ENCODE results near the gene C1orf52. TPM values are rescaled to one million over a fixed set of nuclear protein-coding genes. Genes with fewer than 3 reads are reported as not detected.
A peak's percentile ranks its signal among the peaks of the same experiment; 100 is the strongest.

Gene C1orf52
- 33.2 and 55.8 TPM in 2 replicates for total RNA-seq (ENCODE audit: low replicate concordance)

GRCh38 chr1:85259118-85259911, at the start of gene C1orf52:
Gene C1orf52 (minus strand): TSS chr1:85259662. CDS start chr1:85259633, 29 bp downstream.
- Mint-ChIP-seq H3K36me3 (peaks cover 23% of the 10 kb centered on the region), H3K9me3 (peaks cover 2% of the 10 kb centered on the region), H3K4me3 (peak within 1 kb of the TSS; percentile 95), H3K27me3 (ENCODE audit: insufficient read depth, low read depth) (peaks cover 4% of the 10 kb centered on the region), H3K27ac (peak within 1 kb of the TSS; percentile 72), H3K4me1 (peaks cover 21% of the 10 kb centered on the region)
- Histone ChIP-seq H3K36me3 (peaks cover 11% of the 10 kb centered on the region), H3F3A (ENCODE audit: low read depth) (peaks cover 17% of the 10 kb centered on the region), H3K27me3 (no peaks in the 10 kb centered on the region), H3K4me3 (peak within 1 kb of the TSS; percentile 92), H3K4me2 (peak within 1 kb of the TSS; percentile 95), H3K4me1 (peaks cover 15% of the 10 kb centered on the region), H3K9ac (peak within 1 kb of the TSS; percentile 80), H4K20me1 (ENCODE audit: low read depth) (peaks cover 30% of the 10 kb centered on the region), H2AFZ (replicated peaks) (peak within 1 kb of the TSS; percentile 80), H3K9me3 (ENCODE audit: low read depth) (no peaks in the 10 kb centered on the region), H3K27ac (peak within 1 kb of the TSS; percentile 80), H3K79me2 (ENCODE audit: low read depth) (peaks cover 45% of the 10 kb centered on the region)
- TF ChIP-seq EZH2phosphoT487 (IDR thresholded peaks at IDR 0.05), result no peak
- peak; percentile 97 for TF ChIP-seq CTCF (IDR thresholded peaks at IDR 0.05)
- no peak for TF ChIP-seq EZH2 (IDR thresholded peaks at IDR 0.05)
- DNase-seq (ENCODE audit: low spot score), result peak; percentile 98

- Histone ChIP-seq H3K36me3 (no peaks in the 10 kb centered on the region), H3F3A (ENCODE audit: low read depth) (peaks cover 3% of the 10 kb centered on the region), H2AFZ (replicated peaks) (peak overlapping the region; percentile 51), H3K9ac (no peak overlapping the region), H3K4me2 (peak overlapping the region; percentile 60), H3K27me3 (no peaks in the 10 kb centered on the region), H3K4me1 (peaks cover 9% of the 10 kb centered on the region), H4K20me1 (ENCODE audit: low read depth) (no peaks in the 10 kb centered on the region), H3K4me3 (no peak overlapping the region), H3K79me2 (ENCODE audit: low read depth) (no peaks in the 10 kb centered on the region), H3K9me3 (ENCODE audit: low read depth) (no peaks in the 10 kb centered on the region), H3K27ac (no peak overlapping the region)
- Mint-ChIP-seq H3K4me3 (no peak overlapping the region), H3K4me1 (peaks cover 3% of the 10 kb centered on the region), H3K27ac (no peak overlapping the region), H3K36me3 (no peaks in the 10 kb centered on the region), H3K27me3 (ENCODE audit: insufficient read depth, low read depth) (peaks cover 2% of the 10 kb centered on the region), H3K9me3 (no peaks in the 10 kb centered on the region)
- DNase-seq (ENCODE audit: low spot score), result peak; percentile 25
- no peak for TF ChIP-seq EZH2phosphoT487 (IDR thresholded peaks at IDR 0.05)
- peak; percentile 19 for TF ChIP-seq EZH2 (IDR thresholded peaks at IDR 0.05)
These were observed 49.4 kb upstream of the C1orf52 start for GRCh38 chr1:85308833-85309350.

DNA sequence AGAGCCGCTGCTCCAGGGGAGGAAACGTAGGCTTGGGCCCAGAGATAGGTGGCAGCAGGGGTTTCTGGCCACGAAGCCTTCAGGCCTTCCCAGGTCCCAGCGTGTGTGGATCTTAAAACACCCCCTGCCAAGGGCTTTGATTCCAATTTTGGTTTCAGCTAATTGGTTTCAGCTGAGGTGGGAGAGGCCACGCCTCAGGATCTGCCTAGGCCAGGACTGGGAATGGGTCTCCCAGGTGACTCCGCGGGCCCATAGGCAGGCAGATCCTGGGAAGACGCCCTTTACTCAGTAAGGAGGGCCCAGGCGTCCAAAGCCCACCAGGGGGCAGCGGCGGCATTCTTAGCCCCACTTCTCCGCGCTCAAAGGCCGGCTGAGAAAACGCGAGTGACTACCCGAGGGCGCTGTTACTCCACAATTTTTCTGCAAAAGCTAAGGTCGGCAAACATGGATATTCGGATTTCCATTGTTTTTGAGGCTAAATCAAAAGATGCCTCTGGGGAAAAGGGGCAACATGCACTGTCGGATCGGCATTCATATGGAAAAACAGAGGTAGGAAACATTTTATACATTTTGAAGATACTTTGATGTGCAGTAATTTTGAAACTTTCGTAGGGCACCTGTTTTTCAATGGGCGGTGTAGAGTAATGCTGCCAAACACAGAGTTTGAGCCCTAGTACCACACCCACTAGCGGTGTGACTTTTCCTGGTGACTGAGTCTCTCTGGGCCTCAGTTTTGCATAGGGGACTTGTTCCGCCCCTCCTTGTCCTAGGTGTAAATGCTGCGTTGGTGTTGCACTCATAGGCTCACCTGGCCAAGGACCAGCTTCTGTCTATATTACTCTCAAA, 48.7 kb upstream of the C1orf52 start:
- H3K4me3 ChIP-seq, result no peak overlapping the region
- TF ChIP-seq EZH2 (IDR thresholded peaks at IDR 0.05), result peak; percentile 22
- no peak for TF ChIP-seq EZH2phosphoT487 (IDR thresholded peaks at IDR 0.05)
- TF ChIP-seq CTCF (IDR thresholded peaks at IDR 0.05), result peak; percentile 96
- H3K4me1 Mint-ChIP-seq, result peaks cover 3% of the 10 kb centered on the region
- H3K9ac ChIP-seq, result no peak overlapping the region
- no peaks in the 10 kb centered on the region for H3K9me3 ChIP-seq (ENCODE audit: low read depth)
- peak; percentile 94 for DNase-seq (ENCODE audit: low spot score)
- no peaks in the 10 kb centered on the region for H3K36me3 ChIP-seq
- no peaks in the 10 kb centered on the region for H3K27me3 ChIP-seq
- peaks cover 9% of the 10 kb centered on the region for H3K4me1 ChIP-seq
- no peaks in the 10 kb centered on the region for H3K79me2 ChIP-seq (ENCODE audit: low read depth)
- peaks cover 3% of the 10 kb centered on the region for H3F3A ChIP-seq (ENCODE audit: low read depth)
- H3K4me2 ChIP-seq, result peak overlapping the region; percentile 60
- H3K9me3 Mint-ChIP-seq, result no peaks in the 10 kb centered on the region
- peaks cover 2% of the 10 kb centered on the region for H3K27me3 Mint-ChIP-seq (ENCODE audit: insufficient read depth, low read depth)
- peak overlapping the region; percentile 72 for H2AFZ ChIP-seq (replicated peaks)
- no peak overlapping the region for H3K27ac ChIP-seq
- no peaks in the 10 kb centered on the region for H3K36me3 Mint-ChIP-seq
- no peak overlapping the region for H3K4me3 Mint-ChIP-seq
- H3K27ac Mint-ChIP-seq, result no peak overlapping the region
- H4K20me1 ChIP-seq (ENCODE audit: low read depth), result no peaks in the 10 kb centered on the region
